Activated gamma-delta T cell (primary cell): ENCODE measurements around the gene GLG1.
"Not testable (repeated sequence)": the region's sequence is repeated elsewhere in the genome, so short reads cannot be mapped to it uniquely, and the experiment has no call there.

Experiments used
- DNase-seq: peaks from one replicate; lab custom pipeline; 2025; lab: John Stamatoyannopoulos, UW

GLG1 gene

DNA sequence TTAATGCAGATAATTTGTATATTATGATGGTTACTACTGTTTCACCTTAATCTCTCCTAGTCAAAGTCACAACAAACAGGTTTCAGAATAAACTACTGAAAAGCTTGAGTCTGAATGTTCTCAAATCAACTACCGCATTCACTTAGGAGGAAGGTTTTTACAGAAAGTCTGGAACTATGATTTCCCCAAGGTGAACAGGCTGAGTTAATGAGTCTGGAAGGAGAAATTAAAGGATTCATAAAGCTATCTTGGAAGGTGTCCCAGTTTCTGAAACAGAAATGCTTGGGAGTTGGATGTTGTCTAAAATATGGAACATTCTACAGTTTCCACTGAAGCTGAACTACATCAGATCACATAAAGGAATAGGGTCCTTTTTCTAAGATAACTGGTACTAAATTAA, 69.2 kb downstream of the GLG1 start:
- DNase-seq: not testable (repeated sequence)

GRCh38 chr16:74534650-74535049, 72.3 kb downstream of the GLG1 start:
- DNase-seq: not testable (repeated sequence)

DNA sequence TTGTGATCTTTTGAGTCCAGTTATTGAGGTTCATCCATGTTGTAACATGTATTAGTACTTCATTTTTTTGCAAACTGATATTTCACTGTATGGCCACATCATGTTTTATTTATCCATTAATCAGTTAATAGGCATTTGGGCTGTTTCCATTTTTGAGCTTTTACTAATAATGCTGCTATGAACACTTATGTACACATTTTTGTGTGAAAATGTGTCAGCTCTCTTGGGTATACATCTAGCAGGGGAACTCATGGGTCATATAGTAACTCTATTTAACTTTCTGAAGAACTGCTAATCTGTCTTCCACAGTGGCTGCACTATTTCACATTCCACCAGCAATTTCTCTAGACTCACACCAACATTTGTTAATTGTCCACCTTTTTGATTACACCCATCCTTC, 82.0 kb downstream of the GLG1 start:
- no peak for DNase-seq

DNA sequence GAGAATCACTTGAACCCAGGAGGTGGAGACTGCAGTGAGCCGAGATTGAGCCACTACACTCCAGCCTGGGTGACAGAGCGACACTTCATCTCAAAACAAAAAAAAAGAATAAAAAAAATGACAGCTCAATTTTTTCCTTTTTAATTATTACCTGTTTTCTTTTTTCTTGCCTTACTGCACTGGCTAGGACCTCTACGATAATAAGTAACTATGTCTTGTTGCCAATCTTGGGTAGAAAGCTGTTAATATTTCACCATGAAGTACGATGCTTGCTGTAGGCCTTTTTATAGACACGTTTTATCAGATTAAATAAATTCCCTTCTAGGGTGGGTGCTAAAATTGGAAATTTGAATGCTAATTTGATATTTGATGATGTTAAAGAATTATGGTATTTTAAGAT, 82.8 kb downstream of the GLG1 start:
- DNase-seq: no peak

- not testable (repeated sequence) for DNase-seq
These were observed 83.2 kb downstream of the GLG1 start for GRCh38 chr16:74523706-74524105.

DNA sequence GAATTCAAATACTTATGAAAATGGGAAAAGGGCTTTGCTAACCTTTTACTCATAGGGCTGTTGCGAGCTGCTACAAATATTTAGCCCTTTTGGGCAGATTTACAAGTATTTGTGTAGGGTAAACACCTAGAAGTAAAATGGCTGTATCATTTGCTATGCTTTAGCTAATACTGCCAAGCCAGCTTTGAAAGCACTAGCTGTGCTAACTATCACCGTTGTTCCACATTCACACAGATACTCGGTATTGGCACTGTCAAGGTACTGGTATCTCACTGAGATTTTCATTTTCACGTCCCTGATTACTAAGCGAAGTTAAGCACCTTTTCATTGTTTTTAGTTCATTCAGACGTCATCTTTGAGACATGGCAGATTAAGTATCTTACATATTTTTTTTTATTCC, 84.8 kb downstream of the GLG1 start:
- no peak for DNase-seq

DNA sequence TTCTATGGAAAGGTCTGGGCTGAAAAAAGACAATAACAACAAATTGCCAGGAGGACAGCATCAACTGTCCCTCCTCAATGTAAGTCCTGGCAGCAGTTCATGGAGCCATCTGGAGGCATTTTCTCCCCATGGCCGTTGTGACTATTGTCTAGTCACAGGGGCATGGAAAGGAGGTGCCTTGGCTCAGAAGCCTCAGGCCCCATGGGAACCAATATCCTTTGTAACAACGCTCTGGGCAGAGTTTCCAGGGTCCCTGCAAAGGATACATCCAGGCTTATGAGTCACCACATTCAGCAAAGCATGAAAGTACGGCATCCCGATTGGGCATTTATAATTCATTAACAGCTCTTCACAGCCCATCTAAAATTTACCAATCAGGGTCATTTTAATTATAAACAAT, 85.2 kb downstream of the GLG1 start:
- no peak for DNase-seq

- not testable (repeated sequence) for DNase-seq
These were observed 88.0 kb downstream of the GLG1 start for GRCh38 chr16:74518934-74519333.

GRCh38 chr16:74511961-74512360, 95.0 kb downstream of the GLG1 start:
- DNase-seq: no peak

GRCh38 chr16:74505011-74505410, 101.9 kb downstream of the GLG1 start:
- DNase-seq: no peak

GRCh38 chr16:74503412-74503811, 103.5 kb downstream of the GLG1 start:
- no peak for DNase-seq

GRCh38 chr16:74501484-74502478, 105.1 kb downstream of the GLG1 start:
- DNase-seq: no peak

GRCh38 chr16:74500907-74501306, 106.0 kb downstream of the GLG1 start:
- DNase-seq: no peak

GRCh38 chr16:74499114-74499513, 107.8 kb downstream of the GLG1 start:
- no peak for DNase-seq

DNA sequence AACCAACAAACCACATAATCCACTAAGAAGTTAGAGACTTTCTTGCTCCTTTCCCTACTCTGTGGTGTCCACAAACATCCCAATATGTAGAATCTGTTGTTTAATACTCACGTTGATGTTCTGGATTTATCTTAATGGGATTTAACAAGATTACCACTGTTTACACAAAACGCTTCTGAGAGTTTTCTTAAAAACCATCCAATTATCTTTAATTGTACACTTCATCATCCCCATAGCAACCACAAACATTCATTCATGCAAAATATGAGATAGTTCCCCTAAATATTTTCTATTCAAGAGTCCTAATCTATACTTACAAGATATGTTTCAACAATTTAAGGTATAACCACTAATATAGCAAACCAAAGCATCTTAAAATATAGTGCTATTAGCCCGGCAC, 109.2 kb downstream of the GLG1 start:
- DNase-seq: no peak

GRCh38 chr16:74496054-74496453, 110.9 kb downstream of the GLG1 start:
- no peak for DNase-seq

DNA sequence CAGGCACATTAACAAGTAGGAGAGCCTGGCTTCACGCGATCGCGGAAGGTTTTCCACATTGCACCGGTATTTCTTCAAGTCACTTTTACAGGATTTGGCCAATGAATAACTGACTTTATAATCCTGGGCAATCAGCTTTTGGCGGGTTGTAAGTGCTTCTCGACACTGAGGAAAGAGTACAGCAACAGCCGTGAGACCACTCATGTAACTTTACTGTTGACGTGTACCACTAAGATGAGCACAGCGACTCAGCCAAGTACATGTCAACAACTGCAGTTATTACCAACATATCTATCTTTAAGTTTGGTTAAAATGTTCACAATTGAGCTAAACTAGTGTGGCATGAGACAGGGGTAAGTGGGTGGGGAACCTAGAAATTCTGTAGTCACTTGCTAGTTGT, 113.9 kb downstream of the GLG1 start:
- no peak for DNase-seq

DNA sequence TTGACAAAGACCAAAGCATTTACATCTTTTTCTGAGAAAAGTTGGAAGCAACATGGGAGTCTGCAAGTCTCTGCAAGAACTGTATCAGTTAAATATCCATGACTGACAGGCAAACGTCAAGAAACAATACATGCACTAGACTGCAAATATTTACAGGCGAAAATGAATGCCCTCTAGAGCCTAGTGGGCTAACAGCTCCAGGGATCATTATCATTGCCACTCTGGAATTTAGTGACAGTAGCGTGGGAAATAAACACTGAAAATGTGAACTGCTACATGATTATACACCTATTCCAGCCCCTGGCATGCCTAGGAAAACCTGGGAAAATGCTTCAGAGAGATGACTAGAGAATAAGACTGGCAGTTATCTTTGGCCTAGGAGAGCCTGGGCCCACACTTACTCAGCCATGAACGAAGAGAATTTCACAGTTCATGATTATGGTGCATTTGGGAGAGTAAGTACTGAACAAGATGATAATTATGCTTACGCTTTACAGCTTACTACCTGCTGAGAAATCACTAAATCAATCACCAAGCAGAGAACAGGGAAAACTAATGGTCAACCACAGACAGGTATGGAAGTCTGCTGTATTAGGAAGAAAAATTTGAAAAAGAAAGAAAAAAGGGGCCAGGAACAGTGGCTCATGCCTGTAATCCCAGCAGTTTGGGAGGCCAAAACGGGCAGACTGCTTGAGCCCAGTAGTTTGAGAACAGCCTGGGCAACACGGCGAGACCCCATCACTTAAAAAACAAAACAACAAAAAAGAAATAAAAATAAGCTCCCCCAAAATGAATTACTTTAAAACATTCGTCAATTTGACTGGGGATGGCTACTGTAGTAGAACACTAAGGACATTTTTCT, 119.0 kb downstream of the GLG1 start:
- DNase-seq: no peak

- no peak for DNase-seq
These were observed 121.0 kb downstream of the GLG1 start for GRCh38 chr16:74485916-74486315.

DNA sequence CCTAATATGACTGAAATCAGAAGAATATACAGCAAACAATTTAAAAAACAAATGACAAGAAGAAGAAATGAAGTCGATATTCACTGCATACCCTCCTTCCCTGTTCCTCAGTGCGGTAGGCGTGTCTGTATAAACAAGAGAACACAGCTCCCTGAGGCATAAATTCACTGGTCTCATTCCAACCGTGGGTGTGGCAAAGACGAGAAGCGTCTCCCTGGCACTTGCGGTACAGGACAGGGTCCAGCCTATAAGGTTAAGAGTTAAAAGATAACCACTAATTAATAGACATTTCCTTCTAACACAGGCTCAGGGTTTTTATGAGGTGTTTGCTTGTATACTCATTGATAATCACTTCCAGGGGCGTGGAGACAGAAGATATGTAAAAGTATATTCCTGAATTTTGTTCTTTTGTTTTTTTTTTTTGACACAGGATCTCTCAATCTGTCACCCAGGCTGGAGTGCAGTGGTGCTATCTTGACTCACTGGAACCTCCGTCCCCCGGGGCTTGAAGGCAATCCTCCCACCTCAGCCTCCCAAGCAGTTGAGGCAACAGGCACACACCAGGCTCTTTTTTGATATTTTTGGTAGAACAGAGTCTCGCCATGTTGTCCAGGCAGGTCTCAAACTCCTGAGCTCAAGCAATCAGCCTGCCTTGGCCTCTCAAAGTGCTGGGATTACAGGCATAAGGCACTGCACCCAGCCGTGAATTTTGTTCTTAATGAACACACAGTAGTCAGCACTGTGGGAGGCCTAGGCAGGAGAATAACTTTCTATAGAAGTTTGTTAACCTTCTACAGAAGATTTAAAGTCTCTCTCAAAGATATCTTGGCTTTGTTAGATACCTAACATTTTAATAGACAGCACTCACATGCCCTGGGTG, 126.5 kb downstream of the GLG1 start:
- no peak for DNase-seq

- no peak for DNase-seq
These were observed 129.7 kb downstream of the GLG1 start for GRCh38 chr16:74477226-74477625.

- no peak for DNase-seq
These were observed 132.5 kb downstream of the GLG1 start for GRCh38 chr16:74474416-74474815.
